NCI-H146 treated with DMSO at 0.1 percent for 48 hours (cell line): ENCODE data around the gene OLFML1.

Experiments used
- DNase-seq: peaks from one replicate; lab custom pipeline; 2025; ENCODE audit not compliant: unreplicated experiment; lab: John Stamatoyannopoulos, UW

Gene OLFML1

DNA sequence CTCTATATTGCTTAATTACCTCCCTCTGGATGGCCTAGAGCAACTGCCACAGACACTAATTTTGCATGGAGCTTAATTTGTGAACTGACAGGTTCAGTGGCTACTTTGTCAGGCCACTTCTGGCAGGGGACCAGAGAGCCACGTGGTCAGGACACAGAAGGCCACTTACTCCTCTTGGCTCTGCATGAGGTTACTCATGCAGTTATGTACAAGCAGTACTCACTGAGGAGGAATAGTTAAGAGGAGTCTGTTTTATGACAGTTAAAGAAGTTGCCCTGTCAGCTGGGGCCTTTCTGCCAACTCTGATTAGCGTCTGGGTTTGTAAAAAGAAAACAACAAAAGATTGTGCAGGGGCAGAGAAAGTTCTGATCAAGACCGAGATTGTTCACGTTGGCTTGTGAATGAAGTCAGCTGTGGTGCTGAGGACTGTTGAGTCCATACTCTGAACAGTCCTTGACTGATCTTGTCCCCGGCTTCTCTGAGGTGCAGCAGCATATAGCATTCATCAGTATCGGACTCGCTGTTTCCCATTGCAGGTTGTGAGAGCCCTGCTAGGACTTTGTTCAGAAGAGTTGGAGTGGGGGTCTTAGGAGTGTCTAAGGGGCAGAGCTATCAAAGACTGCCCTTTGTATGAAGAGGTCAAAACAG is 69.9 kb downstream of the OLFML1 start:
- no peak for DNase-seq

DNA sequence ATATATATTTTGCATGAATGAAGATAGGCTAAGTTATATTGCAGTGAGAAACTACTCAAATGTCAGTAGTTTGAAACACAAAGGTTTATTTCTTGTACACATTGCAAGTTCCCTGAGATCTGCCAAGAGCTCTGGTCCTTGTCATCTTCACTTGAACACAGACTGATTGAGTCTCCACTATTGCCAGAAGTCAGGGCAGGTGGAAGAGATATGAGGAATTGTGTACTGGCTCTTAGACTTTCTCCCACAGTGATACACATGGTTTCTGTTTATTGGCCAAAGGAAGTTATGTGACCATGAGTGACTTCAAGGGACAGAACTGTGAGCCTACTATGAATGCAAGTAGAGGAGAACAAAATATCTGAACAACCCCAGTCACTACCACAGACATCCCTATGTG is 72.7 kb downstream of the OLFML1 start:
- DNase-seq = no peak

GRCh38 chr11:7559398-7560283 is 74.3 kb downstream of the OLFML1 start:
- no peak for DNase-seq
